ENCODE data around the gene SCRT2. TPM values are rescaled to one million over a fixed set of nuclear protein-coding genes. Genes with fewer than 3 reads are reported as not detected.
A peak's percentile ranks its signal among the peaks of the same experiment; 100 is the strongest.

The SCRT2 gene
- total RNA-seq, 1 experiment from 2014 or later = not detected

DNA sequence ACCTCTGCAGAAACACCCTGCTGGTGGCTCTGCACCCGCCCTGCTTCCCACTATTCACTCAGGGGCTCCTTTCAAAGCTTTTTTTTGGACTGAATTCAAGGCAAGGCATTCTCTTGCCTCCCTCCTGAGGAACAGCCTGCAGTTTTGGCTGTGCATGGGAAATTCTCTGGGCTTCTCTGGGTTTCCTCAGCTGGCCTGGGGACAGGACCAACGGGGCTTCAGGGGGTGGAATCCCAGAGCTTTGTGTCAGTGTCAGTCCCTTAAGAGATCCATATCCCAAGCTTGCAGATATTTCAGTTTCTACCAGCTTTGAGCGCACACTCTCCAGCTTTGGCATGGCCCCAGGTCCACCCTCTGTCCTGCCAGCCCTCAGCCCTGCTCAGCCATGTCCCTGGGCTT is 2.0 kb downstream of the SCRT2 start:
- Histone ChIP-seq H3K27me3 (replicated peaks; ENCODE audit: control insufficient read depth, insufficient read depth, low read length) (peaks cover 3% of the 10 kb centered on the region; the same call in 1 of the 2 replicates), H3K4me3 (ENCODE audit: low read depth, low read length) (no peak overlapping the region), H3K4me1 (peaks cover 10% of the 10 kb centered on the region), H3K36me3 (ENCODE audit: control insufficient read depth, insufficient read depth, low read length) (no peaks in the 10 kb centered on the region), H3K9me3 (no peaks in the 10 kb centered on the region)
- TF ChIP-seq CTCF (IDR thresholded peaks at IDR 0.05; ENCODE audit: insufficient read depth in 1 of 2, low read depth in 1 of 2, low read length in 1 of 2, severe bottlenecking in 1 of 2, unreplicated experiment in 1 of 2) = no peak
- ChIA-PET CTCF (no interaction called here), POLR2A (interaction anchor here (0.5 kb wide), 1 partner anchor 317 kb away, joined by 3 read pairs; no protein-coding TSS in a partner anchor)
- H3K36me3 Mint-ChIP-seq (ENCODE audit: insufficient read depth, unreplicated experiment) = no peaks in the 10 kb centered on the region
- H3K9me3 Mint-ChIP-seq (ENCODE audit: unreplicated experiment) = no peaks in the 10 kb centered on the region
- peaks cover 7% of the 10 kb centered on the region for H3K4me1 Mint-ChIP-seq (ENCODE audit: low read depth, unreplicated experiment)
- H3K4me3 Mint-ChIP-seq (ENCODE audit: unreplicated experiment) = no peak overlapping the region
- intact Hi-C loops (cut with micrococcal nuclease; ENCODE audit: unreplicated experiment) = no loop called here
- peaks cover 26% of the 10 kb centered on the region for H3K27me3 Mint-ChIP-seq (ENCODE audit: insufficient read depth, unreplicated experiment)
- no TSS peak for BruUV-seq (replicated peaks)
- H3K27ac Mint-ChIP-seq (ENCODE audit: unreplicated experiment) = no peak overlapping the region
- no peak for DNase-seq

DNA sequence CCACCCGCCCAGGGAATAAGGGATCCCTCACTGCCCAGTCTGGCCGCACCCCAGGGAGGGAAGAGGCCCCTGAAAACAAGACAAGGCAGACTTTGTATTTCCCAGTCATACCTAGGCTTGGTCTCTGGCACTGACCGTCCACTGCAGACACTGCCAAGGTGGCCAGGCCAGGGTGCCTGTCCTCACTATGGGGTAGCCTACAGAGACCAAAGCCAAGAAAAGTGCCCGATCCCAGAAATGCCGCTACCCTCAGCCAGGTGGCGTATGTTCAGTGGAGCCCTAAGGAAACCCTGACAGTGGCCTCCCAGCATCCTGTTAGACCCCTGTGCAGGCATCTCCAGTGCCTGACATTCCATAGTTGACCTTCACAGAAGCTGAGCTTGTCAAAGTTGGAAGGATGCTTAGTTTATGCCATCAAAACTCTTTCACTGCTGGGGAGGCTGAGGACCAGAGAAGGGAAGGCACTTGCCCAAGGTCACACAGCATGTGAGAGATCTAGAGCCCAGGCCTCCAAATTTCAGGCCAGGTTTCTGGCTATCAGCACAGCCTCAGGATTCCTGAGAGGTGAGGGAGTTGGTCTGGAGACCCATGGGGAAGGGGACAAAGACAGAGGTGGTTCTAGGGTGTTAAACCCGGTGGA is 2.5 kb downstream of the SCRT2 start:
- peaks cover 21% of the 10 kb centered on the region for H3K27me3 Mint-ChIP-seq (ENCODE audit: insufficient read depth, unreplicated experiment)
- CTCF ChIA-PET = interaction anchor here (0.6 kb wide), 1 partner anchor 106 kb away, joined by 4 read pairs; no protein-coding TSS in a partner anchor
- POLR2A ChIA-PET = interaction anchor here (0.5 kb wide), 1 partner anchor 317 kb away, joined by 3 read pairs; no protein-coding TSS in a partner anchor

More for the DNA sequence above, 2.5 kb downstream of the SCRT2 start:
- H3K4me3 Mint-ChIP-seq (ENCODE audit: unreplicated experiment) = no peak overlapping the region
- DNase-seq = no peak
- intact Hi-C loops (cut with micrococcal nuclease; ENCODE audit: unreplicated experiment) = no loop called here
- H3K36me3 ChIP-seq (ENCODE audit: control insufficient read depth, insufficient read depth, low read length) = no peaks in the 10 kb centered on the region
- H3K27ac Mint-ChIP-seq (ENCODE audit: unreplicated experiment) = no peak overlapping the region
- peaks cover 7% of the 10 kb centered on the region for H3K4me1 Mint-ChIP-seq (ENCODE audit: low read depth, unreplicated experiment)
- peaks cover 3% of the 10 kb centered on the region; the same call in 1 of the 2 replicates for H3K27me3 ChIP-seq (replicated peaks; ENCODE audit: control insufficient read depth, insufficient read depth, low read length)
- BruUV-seq (replicated peaks) = no TSS peak
- peak in 1 of 2 experiments; percentile 15 for TF ChIP-seq CTCF (IDR thresholded peaks at IDR 0.05; ENCODE audit: insufficient read depth in 1 of 2, low read depth in 1 of 2, low read length in 1 of 2, severe bottlenecking in 1 of 2, unreplicated experiment in 1 of 2)
- H3K4me3 ChIP-seq (ENCODE audit: low read depth, low read length) = no peak overlapping the region
- H3K9me3 Mint-ChIP-seq (ENCODE audit: unreplicated experiment) = no peaks in the 10 kb centered on the region
- H3K36me3 Mint-ChIP-seq (ENCODE audit: insufficient read depth, unreplicated experiment) = no peaks in the 10 kb centered on the region
- H3K4me1 ChIP-seq = peaks cover 10% of the 10 kb centered on the region
- no peaks in the 10 kb centered on the region for H3K9me3 ChIP-seq

All from Caco-2 (cell line).